Left hindlimb (tissue), 1 donor: Measurements from ENCODE around the gene HIRA.

Experiments used
- DNase-seq: peaks from one replicate; pipeline ENCODE4 v3.0.0-alpha.2; 2018

The HIRA gene

DNA sequence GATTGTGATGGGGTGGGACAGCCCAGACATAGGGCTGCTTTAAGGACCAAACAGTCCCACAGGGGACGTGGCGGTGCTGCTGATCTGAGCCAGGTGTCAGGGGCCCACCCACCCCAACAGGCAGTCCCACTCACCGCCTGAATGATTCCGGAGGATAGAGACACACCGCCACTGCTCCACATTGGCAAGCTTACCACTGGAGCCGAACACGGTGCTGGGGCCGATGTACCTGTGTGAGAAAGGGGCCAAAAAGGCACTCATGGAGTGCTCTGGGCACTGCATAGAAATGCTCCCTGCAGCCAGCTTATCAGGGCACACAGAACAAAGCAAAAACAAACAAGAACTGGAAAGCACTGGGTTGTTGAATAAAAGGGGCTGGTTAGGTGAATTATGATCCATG, 25.9 kb downstream of the HIRA start:
- no peak for DNase-seq

DNA sequence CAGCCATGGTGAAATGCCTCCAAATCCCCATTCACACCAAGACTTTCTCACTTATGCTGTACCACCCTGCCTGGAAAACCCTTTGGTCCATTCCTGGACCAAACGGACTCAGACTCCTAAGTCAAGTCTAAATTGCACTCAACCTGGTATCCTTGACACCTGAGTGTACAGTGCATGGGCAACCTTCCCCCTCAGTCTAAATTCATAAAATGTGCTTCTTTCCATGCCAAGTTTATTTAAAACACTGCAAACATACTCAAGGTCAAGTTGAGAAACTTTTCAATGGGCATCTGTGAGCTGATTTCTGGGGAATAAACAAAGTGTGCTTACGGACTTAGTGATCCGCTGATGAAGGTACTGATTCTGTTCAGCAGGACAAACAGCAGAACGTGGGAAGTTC, 26.4 kb downstream of the HIRA start:
- DNase-seq, result no peak

DNA sequence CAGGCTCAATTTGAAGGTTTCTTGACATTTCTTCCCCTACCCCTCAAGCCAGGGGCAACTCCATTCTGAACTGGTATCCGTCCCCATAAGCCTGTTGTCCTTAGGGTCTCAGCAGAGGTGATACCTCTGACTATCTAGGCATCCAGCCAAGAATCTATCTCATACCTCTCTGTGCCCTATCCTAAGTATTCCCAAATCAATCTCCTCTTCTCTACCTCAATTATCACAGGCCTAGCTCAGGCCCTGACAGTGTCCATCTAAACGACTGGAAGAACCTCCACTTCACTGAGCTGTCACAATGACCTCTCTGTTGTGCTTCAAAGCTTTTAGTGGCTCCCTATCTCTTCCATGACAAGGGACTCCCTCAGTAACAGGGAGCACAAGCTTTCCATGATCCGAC, 26.9 kb downstream of the HIRA start:
- no peak for DNase-seq

DNA sequence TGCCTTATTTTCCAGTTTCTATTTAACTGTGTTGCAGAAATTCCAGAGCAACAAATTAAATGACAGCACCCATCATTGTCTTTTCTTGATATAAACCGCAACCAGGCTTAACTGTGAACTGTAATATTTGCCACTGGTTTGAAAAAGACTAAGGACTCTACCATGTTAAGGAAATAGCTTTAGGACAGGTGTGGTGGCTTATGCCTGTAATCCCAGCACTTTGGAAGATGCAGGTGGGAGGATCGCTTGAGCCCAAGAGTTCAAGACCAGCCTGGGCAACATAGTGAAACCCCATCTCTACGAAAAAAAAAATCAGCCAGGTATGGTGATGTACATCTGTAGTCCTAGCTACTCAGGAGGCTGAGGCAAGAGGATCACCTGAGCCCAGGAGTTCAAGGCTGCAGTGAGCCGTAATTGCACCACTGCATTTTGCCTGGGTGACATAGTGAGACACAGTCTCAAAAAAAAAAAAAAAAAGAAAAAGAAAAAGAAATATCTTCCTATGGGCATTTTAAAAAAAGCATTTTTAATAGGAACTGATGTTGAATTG, 28.8 kb downstream of the HIRA start:
- DNase-seq, result no peak

DNA sequence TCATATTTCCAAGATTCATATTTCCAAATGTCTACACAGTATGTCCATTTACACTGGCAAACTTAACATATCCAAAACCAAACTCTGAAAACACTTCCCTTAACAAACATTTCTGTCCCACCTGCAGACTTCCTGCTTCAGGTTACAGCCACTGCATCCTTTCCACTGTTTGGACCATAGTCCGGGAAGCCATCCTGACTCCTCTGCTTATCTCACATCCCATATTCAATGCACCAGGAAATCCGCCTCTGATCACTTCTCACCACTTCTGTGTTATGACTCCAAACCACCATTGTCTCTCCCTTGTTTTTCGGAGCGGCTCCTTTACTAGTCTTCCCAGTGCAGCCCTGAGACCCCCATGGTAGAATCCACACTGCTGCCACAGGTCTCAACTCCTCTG, 30.1 kb downstream of the HIRA start:
- DNase-seq, result no peak

DNA sequence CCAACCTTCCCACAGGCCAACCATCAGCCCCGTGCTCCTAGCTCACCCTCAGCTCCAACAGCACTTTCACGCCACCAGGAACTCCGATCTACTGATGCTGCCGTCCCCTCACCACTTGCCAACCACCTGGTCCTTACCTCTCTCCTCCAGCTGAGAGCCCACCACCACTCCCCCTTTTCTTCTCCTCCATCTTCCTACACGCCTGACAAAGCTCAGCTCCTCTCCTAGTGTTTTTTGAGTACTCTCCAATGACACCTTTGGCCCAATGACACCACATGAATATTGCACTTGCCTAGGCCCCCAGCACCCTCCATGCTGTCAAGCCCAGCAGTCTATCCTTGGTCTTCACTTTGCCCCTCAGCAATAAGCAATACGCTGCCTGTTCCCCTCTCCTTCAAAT, 30.7 kb downstream of the HIRA start:
- DNase-seq, result no peak

DNA sequence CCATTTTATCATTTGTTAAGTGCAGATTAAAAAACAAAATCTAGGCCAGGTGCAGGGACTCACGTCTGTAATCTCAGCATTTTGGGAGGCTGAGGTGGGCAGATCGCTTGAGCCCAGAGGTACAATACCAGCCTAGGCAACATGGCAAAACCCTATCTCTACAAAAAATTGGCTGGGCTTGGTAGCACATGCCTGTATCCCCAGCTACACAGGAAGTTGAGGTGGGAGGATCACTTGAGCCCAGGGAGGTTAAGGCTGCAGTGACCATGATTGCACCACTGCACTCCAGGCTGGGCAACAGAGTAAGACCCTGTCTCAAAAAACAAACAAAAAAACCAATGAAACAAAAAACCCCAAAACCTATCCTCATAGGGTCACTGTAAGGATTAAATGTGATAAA, 32.9 kb downstream of the HIRA start:
- DNase-seq, result no peak

DNA sequence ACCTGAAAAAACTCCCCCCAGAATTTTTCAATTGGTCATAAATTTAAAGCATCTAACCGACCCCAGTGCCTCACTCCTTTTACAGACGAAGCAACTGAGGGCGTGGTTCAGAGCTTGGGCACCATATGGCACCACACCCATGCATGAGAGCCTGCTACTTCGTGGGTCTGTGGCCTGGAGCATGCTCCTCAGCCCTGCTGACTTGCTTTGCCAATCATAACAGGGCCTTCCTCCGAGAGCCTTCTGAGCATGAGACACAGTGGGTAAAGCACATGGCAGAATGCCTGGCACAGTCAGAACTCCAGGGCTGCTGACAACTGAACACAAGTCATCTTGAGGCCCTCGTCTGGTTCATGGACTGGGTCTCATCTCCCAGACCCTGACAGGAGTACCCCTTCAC, 33.3 kb downstream of the HIRA start:
- DNase-seq, result no peak

DNA sequence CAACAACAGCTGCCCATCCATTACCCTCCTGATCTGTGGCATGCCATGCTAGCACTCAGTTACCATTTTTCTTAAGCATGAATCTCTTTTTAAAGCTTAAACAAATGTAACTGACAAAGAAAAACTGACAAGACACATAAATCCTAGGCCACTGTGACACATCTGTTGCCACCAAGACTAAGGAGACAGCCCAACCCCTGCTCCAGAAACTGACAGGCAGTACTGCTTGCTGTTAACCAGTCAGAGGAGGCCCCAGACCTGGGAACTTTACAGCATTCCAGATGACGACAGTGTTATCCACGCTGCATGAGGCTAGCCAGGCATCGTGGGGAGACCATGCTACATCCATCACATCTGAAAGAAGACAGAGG, 33.8 kb downstream of the HIRA start:
- no peak for DNase-seq

DNA sequence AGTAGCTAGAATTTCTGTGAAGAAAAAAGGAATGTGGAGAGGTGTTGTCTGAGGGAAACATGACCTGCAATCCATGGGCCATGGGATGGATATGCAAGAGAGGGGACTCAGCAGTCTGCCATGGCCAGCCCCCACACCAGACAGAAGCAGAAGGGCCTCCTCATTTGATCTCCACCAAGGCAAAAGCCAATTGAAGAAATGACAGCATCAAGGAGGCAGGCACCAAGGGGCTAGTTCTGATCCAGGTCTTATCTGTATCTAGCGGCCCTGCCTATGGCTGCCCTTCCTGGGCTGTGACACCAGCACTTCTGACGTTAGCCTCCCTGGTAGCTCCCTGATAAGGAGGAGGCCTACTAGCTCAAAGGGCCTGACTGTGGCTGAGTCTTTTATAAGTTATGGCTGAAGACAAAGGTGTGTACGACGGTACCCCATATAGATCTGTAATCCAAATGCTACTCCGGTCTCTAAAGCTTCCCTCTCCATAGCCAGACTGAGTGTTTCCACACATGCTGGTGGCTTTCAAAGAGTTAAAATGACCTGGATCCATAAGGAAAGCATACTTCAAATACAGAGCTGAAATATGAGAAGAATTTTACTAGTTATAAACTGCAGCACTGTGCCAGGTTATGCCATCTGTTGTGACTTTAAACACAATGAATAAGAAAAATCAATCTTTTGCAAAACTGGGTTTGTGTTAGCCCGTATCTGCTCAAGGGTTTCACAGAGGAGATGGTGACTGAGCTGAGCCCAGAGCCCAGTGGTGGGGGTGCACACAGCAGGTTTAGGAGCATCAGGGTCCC, 34.4 kb downstream of the HIRA start:
- DNase-seq, result no peak

DNA sequence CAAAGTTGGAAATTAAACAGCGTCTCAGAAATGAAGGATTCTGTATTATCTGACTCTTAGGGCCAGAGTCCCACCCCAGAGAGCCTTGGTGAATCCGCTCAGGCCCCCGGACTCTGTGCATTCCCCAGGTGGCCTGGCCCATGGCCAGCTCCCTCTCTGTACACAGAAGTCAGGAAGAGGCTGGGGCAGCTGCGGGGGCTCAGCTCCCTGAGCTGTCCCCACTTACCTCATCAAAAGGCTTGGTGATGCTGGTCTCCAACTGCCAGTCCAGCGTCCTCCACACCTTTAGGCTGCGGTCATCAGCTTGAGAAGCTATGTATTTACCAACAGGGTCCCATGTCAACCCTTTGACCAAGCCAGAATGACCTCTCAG, 35.0 kb downstream of the HIRA start:
- DNase-seq, result no peak

DNA sequence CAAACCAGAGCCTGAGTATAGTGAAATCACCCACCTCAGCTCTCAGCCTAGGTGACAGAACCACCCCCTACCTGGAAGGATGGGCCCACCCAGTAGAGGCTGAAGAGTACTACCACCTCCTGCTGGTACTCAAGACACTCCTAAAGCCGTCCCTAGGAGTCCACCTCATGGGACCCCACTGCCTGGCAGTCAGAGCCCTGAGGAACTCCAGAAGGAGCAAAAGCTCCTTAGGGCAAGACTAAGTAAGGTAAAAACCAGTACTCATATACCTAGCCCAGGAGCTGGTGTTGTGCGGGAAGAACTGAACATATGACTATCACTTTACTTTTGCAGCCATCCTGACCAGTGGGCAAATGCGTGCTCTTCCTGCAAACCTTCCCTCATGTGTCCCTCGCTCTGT, 36.3 kb downstream of the HIRA start:
- no peak for DNase-seq

DNA sequence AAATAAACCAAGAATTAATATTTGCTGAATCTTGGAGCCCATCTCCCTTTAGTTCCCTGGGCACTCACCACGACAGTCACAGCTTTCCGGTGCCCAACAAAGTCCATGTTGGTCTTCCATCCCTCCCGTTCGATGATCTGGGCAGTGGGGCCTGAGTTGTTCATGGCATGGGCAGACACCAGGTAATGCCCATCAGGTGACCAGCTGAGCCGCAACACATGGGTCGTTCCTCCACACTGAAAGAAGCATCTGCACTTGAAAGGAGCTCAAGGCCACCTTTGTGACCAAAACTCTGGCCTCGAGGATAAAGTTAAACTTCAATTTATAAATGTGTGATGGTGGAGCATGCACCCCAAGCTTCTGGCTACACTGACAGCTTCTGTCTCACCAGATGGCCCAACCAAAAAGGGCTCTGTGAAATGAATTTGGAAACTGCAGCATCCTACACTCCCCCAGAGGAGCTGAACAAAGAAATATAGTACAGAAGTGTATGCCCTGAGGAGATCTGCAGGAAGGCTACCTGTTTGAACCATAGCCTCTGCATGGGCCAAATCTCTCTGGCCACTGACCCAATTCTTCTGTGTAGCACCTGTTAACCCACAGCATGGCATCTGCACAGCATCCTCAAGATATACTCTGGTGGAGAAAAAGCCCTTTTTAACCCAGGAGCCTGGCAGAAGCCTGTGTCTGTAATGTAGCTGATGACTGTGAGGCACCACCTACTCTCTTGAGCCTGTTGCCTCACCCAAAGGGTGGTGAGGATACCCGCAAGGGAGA, 37.1 kb downstream of the HIRA start:
- DNase-seq, result no peak

DNA sequence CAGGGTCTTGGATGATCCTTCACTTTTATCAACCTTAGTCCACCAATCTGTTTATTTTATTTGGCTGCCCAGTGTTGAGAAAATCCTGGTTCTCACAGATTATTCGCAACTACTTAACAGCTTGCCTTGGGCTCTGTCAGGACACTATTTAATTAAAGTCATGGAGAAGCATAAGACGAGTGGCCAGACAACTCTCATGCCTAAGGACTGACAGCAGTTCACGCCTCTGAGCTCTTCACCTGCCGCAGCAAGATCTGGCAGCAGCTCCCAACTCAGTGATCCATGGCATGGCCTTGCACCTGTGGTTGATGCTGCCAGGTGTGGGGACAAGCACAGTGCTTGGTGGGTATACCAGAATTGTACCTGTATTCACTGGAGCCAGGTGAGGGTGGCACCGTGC, 37.8 kb downstream of the HIRA start:
- no peak for DNase-seq

DNA sequence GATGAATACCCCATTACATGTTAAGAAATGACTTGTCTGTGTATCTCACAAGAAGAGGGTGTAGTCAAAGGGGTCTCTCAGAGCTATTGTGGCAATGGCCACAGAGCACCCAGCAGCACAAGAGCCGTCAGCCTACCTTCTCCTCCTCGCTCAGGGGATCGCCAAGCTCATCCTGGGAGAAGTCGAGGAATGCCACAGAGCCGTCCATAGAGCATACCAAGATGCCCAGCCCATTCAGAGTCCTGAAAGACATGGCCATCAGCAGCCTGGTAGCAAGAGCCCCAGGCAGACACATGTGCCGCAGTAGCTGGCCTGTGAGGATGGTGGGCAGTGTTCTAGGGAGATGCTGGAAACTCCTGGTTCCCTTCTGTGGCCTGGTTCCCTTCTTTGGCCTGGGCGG, 44.0 kb downstream of the HIRA start:
- no peak for DNase-seq

DNA sequence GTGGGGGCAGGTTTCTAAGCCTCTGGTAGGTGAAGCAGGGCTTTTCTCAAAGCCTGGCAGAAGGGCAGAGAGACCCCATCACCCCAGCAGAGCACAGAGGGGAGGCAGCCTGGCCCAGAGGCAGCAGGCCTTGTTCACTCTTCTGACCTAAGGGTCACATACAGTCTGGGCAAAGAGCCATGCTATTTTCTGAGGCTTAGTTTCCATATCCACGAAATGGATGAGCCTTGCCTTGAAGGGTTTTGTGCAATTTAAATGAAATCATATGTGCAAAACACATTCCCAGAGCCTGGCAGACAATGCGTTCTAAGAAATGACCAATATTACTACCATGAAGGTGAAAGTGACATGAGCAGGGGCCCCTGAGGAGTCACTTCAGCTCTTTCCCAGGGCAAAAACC, 44.5 kb downstream of the HIRA start:
- DNase-seq, result no peak

DNA sequence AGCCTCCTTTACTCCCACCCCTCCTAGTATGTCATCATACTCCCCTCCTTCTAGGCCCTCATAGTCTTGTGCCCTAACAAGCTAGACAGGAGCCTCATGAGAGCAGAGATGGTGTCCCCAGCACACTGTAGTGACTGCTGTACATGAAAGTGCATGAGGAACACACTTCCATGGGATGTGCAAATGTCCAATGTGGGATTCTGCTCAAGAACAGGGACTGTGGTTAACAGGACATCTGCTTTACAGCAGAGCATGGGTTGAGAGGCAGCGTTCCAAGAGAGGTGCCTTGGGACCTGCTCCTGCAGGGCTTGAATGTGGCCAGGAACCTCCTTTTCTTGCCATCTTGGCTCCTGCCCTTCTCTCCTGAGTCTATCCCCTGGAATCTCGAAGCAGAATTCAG, 45.3 kb downstream of the HIRA start:
- no peak for DNase-seq

DNA sequence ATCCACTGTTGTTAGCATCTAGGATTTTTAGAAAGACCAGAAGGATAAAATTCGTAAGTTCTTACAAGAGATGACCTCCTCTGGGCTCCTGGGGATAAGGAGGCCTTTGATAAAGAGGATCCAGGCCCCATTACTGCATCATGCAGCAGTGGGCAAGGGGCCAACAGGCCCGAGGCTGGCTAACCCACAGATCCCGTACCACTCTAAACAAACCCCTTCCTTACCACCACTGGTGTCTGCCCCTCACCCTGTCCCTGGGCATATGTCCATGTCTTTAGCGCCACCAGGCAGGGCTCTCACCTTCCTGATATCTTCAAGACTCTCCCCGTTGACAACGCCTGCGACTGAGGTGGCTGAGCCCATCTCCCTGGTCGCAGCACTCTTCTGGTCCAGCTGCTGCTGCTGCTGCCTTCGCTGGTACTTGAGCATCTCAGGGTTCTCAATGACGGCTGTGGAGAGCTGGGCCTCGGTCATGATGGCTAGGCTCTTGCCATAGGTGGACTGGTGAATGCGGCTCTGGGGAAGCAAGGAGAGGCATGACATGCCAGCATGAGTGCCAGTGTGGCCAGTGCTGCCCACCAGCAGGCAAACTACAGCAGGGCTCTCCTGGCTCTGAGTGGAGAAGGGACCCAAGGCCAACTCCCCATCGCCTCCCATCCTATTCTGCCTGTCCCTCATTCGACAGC, 46.2 kb downstream of the HIRA start:
- no peak for DNase-seq

DNA sequence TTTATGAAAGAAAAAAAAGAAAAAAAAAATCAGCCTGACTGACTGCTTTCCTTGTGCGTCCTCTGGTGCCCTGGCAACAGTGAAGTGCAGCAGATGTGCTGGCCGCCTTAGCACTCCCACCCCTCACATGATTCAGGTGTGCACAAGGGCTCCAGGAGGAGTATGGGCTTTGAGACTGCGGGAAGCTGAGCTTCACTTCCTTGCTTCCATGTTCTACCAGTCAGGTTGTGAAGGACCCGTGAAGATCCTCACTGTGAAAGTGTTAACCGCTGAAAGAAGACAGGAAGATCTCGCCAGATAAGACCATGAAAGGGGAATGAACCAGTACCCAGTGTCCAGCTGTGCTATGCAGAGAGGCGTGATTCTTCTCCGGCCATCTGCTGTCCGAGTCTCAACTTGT, 48.2 kb downstream of the HIRA start:
- no peak for DNase-seq

DNA sequence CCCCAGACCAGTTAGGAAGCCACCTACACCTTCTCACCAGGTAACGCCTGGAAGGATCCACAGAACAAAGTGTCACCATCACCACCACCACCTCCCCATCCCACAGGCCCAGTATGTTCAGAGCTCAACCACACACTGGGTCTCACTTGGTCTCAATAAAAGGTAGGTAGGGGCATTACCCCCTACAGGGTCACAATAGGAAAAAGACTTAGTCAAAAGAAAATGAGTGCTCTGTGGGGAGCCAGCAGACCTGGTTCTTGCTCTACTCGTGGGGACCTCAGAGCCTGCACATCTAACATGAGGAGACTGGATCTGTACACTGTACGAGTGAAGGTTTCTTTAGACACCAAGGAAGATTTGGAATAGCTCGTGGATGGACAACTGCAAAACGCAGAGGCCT, 49.3 kb downstream of the HIRA start:
- no peak for DNase-seq

DNA sequence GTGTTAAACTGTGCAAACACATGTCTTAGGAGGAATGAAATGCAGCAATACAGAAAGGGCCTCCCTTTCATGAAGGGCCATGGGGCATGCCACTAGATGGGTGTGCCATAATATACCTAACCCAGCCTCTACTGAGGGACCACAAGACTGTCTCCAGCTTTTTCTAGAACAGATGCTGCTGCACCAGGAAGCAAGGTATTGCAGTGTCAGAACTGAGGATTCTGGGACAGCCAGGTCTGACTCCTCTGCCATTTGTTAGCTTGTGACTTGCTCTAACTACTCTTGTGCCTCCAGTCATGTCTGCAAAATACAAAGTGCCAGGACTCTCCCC, 53.2 kb downstream of the HIRA start:
- DNase-seq, result no peak

DNA sequence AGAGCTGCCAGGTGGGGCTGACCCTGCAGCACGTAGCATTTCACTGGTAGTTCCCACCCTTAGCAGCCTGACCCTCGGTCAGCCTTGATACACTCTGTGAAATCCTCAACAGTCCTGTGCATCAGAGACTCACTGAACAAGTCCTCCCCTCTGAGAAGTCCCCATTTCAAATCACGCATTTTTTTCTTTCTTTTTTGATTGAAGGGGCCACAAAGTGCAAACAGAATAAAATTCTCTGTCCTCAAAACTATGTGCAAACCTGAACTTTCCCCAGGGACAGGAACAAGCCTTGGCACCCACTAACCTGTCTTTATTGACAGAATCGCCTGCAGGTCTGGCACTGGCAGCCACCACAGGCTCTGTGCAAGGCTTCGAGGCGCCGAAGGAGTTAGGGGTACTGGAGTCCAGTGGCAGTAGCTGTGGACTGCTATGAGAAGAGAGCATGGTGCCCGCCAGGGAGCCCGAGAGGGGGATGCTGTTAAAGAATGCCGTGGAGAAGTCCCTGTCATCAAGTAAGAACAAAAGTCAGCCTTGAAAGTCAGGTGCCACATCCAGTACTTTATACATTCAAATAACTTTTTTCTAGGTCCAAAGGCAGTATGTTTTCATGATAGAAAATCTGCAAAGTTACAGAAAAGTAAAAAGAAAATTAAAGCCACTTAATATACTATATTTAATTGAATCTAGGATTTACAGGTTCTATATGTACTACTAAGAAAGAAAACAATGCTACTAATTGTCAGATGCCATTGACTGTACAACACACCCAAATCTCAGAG, 53.8 kb downstream of the HIRA start:
- no peak for DNase-seq

DNA sequence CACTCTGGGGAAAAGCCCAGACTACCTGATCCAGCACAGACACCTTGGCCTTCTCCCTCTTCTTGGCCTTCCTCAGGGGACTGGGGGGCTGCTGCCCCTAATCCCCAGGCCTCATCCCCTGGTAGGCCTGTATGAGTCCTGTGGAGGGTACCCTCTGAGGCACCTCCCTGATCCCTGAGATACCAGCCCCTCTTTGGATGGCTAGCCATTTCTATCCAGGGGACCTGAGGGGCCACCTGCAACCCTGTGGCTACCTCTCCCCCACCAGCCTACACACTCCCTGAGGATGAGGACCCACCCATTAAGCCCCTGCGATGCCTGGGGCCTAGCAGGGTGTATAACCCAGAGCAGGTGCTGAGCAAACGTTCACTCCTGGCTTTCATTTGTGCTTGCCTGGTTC, 54.6 kb downstream of the HIRA start:
- DNase-seq, result no peak
